Measurements from ENCODE around the gene LINGO3.

- TF ChIP-seq, protein P1, sequence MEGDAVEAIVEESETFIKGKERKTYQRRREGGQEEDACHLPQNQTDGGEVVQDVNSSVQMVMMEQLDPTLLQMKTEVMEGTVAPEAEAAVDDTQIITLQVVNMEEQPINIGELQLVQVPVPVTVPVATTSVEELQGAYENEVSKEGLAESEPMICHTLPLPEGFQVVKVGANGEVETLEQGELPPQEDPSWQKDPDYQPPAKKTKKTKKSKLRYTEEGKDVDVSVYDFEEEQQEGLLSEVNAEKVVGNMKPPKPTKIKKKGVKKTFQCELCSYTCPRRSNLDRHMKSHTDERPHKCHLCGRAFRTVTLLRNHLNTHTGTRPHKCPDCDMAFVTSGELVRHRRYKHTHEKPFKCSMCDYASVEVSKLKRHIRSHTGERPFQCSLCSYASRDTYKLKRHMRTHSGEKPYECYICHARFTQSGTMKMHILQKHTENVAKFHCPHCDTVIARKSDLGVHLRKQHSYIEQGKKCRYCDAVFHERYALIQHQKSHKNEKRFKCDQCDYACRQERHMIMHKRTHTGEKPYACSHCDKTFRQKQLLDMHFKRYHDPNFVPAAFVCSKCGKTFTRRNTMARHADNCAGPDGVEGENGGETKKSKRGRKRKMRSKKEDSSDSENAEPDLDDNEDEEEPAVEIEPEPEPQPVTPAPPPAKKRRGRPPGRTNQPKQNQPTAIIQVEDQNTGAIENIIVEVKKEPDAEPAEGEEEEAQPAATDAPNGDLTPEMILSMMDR (conservative IDR thresholded peaks at IDR 0.05 in 1 of 2, IDR thresholded peaks at IDR 0.05 in 1 of 2; ENCODE audit: extremely low read depth in 1 of 2, insufficient read depth in 1 of 2, low read depth in 1 of 2, low read length in 2 of 2), result no peak
- TF ChIP-seq EZH2 (IDR thresholded peaks at IDR 0.05; ENCODE audit: borderline replicate concordance, low read length), result no peak
Measured at GRCh38 chr19:2352121-2352520, 44.2 kb upstream of the LINGO3 start.
